HG03558 (cell line): ENCODE data around the gene FUT4.
"Not testable (repeated sequence)": the region's sequence is repeated elsewhere in the genome, so short reads cannot be mapped to it uniquely, and the experiment has no call there.

Experiments
- ATAC-seq: cut with Tn5 transposase; IDR thresholded peaks from one replicate; pipeline ENCODE4 v1.9.1; 2021; ENCODE audit warnings: moderate number of reproducible peaks; ENCODE audit not compliant: unreplicated experiment; ENCODE audit errors: extremely low read depth

FUT4 gene

DNA sequence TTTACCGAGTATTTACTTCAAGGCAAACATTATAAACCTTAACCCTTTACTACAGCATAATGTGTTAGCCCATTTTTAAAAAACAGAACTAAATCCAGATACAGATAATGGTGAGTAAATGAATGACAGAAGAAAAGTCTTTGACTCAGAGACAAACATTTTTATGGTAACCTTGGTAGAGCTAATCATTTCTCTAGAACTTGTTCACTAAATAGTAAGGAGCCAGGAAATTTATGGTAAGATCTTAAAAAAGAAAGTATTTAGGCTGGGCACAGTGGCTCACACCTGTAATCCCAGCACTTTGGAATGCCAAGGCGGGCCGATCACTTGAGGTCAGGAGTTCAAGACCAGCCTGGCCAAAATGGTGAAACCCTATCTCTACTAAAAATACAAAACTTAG, 11.5 kb upstream of the FUT4 start:
- ATAC-seq: no peak

DNA sequence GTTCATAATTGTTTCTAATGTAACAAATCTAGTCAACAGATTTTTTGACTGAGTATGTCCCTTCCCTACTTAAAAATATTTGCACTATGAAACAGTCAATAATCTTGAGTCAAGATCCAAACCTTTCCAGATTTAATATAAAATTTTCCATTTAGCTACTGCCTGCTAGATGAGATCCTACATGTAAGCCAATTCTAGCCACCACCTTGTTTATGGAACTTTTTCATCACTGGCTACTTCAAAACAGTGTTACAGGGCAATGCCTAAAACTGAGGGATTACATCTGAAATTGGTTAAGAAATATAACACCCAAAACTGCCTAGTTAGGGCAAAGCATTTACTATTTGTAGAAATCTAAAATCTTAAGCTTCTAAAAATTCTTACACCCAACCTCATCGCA, 10.5 kb upstream of the FUT4 start:
- ATAC-seq: no peak

DNA sequence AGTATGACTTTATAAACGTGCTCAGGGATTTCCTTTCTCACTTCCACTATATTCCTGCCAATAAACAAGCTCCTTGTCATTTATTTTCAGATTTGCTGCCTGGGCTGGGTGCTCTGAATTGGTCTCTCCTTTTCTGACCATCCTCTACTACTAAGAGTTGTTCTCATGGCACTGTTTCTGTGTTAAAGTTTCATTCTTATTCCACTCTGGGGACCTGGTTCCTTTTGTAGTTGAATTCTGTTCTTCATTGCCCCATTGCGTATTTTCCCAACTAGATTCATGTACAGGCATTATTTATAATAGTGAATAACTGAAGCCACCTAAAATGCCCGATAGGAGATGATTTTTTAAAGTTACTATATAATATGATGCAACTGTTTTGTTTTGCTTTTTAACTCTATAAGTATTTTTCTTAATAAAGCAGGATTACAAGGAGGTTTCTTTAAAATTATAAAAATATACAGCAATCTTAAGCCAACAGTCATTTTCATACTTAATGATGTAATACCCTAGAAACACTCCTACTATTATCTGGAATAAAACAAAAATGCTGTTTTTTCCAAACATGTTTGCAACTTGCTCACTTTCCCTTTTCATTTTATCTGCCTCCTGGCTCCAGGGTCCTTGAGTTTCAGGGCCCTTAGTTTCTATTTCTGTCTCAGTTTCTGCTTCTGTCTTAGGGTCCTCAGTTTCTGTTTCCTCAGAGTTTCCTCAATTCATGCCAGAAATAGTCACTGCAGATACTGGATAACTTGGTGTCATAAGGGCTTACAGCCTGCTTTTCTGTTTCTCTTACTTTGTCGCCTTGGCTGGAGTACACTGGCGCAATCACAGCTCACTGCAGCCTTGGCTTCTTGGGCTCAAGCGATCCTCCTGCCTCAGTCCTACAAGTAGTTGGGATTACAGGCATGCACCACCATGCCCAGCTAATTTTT, 9.8 kb upstream of the FUT4 start:
- no peak for ATAC-seq

DNA sequence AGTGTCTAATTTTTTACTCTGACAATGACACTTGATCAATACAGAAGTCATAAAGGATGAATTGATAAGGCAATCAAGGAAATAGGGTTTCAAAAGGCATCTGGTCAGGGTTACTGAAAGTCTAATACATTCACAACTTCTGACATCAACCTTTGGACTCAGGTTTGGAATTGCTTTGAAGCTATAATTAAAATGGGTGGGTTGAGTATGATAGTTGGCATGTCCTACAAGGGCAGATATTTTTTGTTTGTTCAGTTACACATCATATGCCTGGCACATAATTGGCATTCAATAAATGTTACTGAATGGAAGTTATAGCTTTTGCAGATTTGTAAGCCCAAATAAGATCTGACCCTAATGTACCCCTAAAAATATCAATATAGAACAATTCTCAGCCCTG, 7.3 kb upstream of the FUT4 start:
- no peak for ATAC-seq

DNA sequence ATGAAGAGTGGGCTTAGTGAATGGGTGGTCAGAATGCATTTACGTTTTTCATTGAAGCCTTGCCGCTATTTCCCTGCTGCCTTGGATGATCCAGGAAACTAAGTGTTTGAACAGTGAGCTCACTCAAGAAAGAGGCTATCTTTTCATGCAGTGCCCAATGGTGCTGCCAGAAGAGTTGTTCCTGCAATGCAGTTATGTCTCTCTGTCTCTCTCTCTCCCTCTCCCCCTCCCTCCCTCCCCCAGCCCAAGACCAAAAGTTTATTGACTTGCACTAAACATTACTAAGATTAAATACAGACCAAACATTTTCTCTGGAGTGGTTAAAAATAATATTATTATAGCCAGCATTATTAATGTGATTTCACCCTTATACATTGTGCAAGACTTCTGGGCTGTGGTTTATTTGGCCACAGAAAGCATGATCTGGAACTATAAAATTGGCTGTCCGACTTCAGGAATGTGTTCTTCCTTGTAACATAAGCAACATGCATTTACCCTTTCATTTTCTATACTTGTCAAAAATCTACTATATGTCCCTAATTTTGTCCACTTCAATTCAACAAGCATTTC, 6.6 kb upstream of the FUT4 start:
- no peak for ATAC-seq

DNA sequence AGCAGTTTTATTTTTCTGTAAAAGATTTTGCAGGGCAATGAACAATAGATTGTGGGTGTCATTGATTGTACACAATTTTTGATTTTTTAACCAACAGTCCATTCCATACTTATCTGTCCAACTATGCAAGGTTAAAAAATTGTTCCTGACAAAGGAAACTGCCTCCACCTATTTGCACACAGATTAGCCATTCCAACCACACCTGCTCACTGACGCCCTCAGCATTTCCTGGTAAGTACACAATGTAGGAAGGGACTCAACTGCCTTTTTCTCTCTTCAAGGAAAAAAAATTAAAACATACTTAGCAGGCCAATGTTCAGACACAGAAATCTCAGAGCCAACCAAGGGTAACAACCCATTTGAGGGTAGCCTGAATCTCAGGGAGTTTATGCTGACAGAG, 4.3 kb upstream of the FUT4 start:
- no peak for ATAC-seq

DNA sequence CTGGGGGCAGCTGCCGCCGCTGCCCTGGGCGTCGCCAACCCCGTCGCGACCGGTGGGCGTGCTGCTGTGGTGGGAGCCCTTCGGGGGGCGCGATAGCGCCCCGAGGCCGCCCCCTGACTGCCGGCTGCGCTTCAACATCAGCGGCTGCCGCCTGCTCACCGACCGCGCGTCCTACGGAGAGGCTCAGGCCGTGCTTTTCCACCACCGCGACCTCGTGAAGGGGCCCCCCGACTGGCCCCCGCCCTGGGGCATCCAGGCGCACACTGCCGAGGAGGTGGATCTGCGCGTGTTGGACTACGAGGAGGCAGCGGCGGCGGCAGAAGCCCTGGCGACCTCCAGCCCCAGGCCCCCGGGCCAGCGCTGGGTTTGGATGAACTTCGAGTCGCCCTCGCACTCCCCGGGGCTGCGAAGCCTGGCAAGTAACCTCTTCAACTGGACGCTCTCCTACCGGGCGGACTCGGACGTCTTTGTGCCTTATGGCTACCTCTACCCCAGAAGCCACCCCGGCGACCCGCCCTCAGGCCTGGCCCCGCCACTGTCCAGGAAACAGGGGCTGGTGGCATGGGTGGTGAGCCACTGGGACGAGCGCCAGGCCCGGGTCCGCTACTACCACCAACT, 1.0 kb downstream of the FUT4 start:
- ATAC-seq: no peak

DNA sequence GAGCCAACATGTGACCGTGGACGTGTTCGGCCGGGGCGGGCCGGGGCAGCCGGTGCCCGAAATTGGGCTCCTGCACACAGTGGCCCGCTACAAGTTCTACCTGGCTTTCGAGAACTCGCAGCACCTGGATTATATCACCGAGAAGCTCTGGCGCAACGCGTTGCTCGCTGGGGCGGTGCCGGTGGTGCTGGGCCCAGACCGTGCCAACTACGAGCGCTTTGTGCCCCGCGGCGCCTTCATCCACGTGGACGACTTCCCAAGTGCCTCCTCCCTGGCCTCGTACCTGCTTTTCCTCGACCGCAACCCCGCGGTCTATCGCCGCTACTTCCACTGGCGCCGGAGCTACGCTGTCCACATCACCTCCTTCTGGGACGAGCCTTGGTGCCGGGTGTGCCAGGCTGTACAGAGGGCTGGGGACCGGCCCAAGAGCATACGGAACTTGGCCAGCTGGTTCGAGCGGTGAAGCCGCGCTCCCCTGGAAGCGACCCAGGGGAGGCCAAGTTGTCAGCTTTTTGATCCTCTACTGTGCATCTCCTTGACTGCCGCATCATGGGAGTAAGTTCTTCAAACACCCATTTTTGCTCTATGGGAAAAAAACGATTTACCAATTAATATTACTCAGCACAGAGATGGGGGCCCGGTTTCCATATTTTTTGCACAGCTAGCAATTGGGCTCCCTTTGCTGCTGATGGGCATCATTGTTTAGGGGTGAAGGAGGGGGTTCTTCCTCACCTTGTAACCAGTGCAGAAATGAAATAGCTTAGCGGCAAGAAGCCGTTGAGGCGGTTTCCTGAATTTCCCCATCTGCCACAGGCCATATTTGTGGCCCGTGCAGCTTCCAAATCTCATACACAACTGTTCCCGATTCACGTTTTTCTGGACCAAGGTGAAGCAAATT, 1.8 kb downstream of the FUT4 start:
- ATAC-seq: no peak

DNA sequence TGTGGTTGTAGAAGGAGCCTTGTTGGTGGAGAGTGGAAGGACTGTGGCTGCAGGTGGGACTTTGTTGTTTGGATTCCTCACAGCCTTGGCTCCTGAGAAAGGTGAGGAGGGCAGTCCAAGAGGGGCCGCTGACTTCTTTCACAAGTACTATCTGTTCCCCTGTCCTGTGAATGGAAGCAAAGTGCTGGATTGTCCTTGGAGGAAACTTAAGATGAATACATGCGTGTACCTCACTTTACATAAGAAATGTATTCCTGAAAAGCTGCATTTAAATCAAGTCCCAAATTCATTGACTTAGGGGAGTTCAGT, 2.4 kb downstream of the FUT4 start:
- no peak for ATAC-seq

DNA sequence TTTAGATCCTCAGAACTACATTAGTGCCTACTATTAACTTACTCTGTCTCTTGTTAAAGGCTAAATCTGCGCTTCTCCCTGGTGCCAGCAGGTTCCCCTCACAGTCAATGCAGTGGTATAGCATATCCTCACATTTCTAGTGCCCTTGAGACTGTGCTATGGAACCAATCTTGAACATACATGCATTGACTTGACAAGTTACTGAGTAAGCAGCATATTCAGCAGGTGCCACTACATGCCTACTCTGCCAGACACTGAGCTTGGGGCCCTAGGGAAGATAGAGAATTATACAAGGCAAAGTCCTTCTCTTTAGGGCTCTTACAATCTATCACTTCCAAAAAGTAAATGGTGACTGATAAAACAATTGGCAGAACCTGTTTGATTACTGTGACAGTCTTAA, 3.2 kb downstream of the FUT4 start:
- no peak for ATAC-seq

DNA sequence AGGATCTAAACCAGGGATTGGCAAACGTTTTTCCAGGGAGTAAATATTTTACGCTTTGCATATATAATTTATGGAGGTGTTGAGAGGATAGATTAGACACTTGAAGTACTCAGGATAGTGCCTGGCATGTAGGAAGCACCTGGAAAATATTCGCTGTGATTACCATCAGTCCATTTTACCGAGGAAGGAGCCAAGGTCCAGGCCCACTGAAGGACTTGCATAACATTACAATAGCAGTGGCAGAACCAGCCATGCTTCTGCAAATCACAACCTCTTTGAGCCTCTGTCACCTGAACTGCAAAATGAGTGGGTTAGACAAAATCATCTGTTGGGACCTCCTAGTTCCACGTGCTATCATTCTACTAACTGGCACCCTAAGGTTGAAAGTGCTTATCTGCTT, 5.4 kb downstream of the FUT4 start:
- ATAC-seq: no peak

DNA sequence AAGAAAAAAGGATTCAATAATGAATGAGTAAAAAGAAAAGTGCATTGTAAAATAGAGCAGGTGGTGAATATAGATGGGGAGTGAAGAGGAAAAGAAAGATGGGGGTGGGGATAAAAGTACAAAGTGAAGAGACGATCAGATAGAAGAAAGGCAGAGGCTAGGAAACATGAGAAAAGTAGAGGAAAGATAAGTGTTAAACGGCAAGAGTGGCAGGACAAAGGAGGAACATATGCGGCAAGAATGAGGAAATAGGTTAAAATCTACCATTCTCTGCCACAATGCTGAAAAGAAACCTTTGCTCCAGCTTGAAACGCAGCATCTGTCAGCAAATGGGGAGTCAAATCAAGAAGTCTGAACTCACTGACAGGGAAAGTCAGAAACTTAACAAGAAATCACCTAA, 6.8 kb downstream of the FUT4 start:
- ATAC-seq: no peak

DNA sequence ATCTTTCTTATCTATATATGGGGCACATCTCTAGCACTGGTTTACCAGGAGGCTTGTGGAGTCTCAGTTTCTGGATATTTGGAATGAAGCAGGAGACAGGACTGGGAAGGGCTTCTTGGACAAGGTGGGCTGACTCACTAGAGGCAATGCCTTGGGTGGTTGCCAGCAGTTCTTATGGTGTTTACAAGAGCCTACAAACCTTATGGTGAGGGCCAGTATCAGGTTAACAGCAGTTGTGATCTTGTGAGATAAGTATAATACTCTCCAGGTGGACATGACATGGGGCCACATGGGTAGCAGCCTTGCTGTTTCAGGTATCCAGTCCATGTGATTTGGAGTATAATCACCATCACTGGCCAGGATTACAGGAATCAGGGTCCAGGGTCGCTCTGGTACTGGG, 10.2 kb downstream of the FUT4 start:
- no peak for ATAC-seq

DNA sequence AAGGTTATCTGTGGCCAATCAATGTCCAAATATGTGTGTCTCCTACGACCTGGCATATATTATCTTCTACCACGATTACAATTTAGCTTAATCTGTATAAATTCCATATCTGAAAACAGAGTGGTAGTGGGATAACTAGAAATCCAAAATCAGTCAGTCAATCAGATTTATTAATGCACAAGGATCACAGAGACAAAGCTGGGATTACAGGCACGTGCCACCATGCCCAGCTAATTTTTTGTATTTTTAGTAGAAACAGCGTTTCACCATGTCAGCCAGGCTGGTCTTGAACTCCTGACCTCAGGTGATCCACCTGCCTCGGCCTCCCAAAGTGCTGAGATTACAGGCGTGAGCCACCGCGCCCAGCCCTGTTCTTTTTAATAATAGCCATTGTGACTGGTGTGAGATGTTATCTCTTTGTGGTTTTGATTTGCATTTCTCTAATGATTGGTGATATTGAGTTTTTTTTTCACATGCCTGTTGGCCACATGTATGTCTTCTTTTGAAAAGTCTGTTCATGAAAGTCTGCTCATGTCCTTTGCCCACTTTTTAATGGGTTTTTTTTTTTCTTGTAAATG, 12.1 kb downstream of the FUT4 start:
- not testable (repeated sequence) for ATAC-seq

DNA sequence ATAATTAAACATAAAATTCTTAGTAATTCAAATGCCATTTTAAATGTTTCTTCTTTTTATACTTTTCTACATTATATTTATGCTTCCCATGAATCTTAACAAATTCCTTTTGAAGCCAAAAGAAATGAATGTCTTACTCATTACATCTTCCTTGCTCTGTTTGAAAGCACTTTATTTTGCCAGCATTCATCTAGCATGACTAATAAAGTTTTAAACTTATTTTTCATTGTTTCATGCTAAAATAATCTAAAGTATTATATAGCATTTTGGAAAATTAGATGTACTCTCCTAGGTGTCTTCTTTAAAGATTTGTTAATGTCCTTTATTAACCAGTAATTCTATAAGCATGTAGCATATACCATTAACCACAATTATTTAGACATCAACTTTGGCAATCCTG, 13.7 kb downstream of the FUT4 start:
- ATAC-seq: no peak

DNA sequence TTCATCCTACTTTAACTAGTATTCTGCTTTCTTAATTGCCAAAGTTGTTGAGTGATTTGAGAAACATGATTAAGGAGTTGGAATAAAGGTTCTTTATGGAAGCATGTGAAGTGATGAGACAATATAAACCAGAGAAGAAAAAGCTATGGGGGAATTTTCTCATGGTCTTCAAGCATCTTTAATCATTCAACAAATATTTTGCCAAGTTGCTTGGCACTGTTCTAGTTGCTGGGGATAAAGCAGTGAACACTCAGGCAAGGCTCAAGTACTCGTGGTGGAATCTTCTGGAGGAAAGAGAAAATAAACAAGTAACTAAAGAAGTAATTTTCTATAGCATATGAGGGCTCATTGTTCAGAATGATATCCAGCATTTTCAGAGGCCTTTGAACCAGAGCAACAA, 14.3 kb downstream of the FUT4 start:
- ATAC-seq: no peak

DNA sequence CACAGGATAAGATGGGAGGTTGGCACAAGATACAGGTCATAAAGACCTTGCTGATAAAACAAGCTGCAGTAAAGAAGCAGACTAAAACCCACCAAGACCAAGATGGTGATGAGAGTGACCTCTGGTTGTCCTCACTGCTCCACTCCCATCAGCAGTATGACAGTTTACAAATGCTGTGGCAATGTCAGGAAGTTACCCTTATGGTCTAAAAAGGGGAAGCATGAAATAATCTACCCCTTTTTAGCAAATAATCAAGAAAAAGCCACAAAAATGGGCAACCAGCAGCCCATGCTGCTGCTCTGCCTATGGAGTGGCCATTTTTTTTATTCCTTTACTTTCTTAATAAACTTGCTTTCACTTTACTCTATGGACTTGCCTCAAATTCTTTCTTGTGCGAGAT, 14.7 kb downstream of the FUT4 start:
- no peak for ATAC-seq

DNA sequence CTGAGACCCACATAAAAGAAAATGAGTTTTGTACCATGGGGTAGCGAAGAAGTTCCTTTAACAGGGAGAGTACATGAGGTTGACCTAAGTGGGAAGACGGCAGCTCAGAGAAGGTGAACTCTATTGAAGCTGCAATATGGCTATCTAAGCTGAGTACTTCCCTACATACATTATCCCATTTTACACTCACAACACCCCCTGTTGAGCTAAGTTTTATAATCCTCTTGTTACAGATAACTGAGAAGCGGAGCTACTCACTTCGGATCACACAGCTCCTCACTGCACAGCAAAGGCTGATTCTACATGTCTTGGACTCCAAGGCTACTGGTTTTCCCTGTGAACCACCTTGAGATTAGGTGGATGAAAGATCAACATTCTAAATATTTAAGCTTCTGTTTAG, 15.2 kb downstream of the FUT4 start:
- ATAC-seq: no peak

DNA sequence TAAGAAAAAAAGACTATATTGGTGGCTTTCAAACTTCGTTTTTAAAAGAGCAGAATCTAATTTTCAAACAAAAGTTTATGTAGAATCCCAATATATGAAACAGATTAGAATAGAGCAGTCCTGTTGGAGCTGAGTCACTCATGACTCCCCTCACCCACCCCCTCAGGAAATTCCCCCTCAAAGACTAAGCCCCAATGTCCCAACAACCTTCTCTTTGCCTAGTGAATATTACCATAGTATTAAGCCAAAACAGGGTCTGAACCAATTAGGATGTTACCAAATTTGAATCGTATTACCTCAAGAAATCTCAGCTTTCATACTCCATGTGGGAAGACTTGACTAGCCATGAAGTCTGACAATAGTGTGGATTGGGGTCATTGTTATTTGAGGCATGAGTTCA, 15.6 kb downstream of the FUT4 start:
- ATAC-seq: no peak

DNA sequence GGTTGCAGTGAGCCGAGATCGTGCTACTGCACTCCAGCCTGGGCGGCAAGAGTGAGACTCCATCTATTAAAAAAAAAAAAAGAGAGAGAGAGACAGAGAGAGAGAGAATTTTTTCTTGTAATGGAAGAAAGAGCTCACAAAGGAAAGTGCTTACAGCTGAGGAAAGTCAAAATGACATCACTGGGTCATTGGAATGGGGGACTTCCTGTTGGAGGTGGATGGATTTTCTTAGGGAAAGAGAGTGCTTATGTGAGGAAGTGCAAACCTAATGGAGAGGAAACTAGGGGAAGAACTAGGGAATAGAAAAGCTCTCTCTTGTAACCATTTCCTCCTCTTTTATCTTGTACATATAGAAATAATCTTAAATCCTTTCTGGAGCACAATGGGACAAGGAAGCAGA, 17.1 kb downstream of the FUT4 start:
- ATAC-seq: no peak
